Measurements from ENCODE around the gene TMEM236. TPM values are rescaled to one million over a fixed set of nuclear protein-coding genes. Genes with fewer than 3 reads are reported as not detected.
A peak's percentile ranks its signal among the peaks of the same experiment; 100 is the strongest.

Gene TMEM236
- polyA plus RNA-seq, 1 donor (not counting 4 experiments of a cell fraction or from before 2014, with no cell fraction given), result 0.13 TPM

- H3K9ac ChIP-seq (ENCODE audit: control insufficient read depth, extremely low read depth, insufficient read depth, low read length), result no peak overlapping the region
- no peaks in the 10 kb centered on the region for H3K9me1 ChIP-seq (ENCODE audit: control insufficient read depth, extremely low read depth, insufficient read depth, low read length)
- no peak for TF ChIP-seq EZH2 (IDR thresholded peaks at IDR 0.05; ENCODE audit: low read length)
- TF ChIP-seq CTCF (optimal IDR thresholded peaks at IDR 0.05 in 1 of 3, IDR thresholded peaks at IDR 0.05 in 1 of 3, conservative IDR thresholded peaks at IDR 0.05 in 1 of 3; ENCODE audit: extremely low read depth in 1 of 3, insufficient read depth in 2 of 3, low read length in 3 of 3), result peak in 2 of 3 experiments; percentile 36 to 70
- dilution Hi-C loops (cut with MboI; ENCODE audit: extremely low pct_ligation_motif_present, low sequenced_read_pairs), result no loop called here
- H3K9me3 ChIP-seq (ENCODE audit: control insufficient read depth, low read depth, low read length), result no peaks in the 10 kb centered on the region
- no peak overlapping the region for H2AFZ ChIP-seq (ENCODE audit: control insufficient read depth, low read length)
- no peaks in the 10 kb centered on the region for H3K79me2 ChIP-seq (ENCODE audit: control insufficient read depth, insufficient read depth, low read length)
- H3K27ac ChIP-seq (ENCODE audit: control insufficient read depth, insufficient read depth, low read length), result no peak overlapping the region
- no peaks in the 10 kb centered on the region for H3K36me3 ChIP-seq (ENCODE audit: control insufficient read depth in 2 of 2, extremely low read depth in 1 of 2, insufficient read depth in 2 of 2, low read length in 2 of 2)
- no peaks in the 10 kb centered on the region for H4K20me1 ChIP-seq (ENCODE audit: control insufficient read depth, extremely low read depth, insufficient read depth, low read length)
- FAIRE-seq (no peak), DNase-seq (ENCODE audit: low read depth, low spot score) (no peak)
- H3K4me1 ChIP-seq (ENCODE audit: control insufficient read depth, extremely low read depth, insufficient read depth, low read length), result no peaks in the 10 kb centered on the region
- H3K4me2 ChIP-seq (ENCODE audit: control insufficient read depth, extremely low read depth, insufficient read depth, low read depth, low read length), result no peak overlapping the region
- no peaks in the 10 kb centered on the region for H3K27me3 ChIP-seq (ENCODE audit: control insufficient read depth, extremely low read depth, insufficient read depth, low read length)
- H3K4me3 ChIP-seq (ENCODE audit: control insufficient read depth in 2 of 3, extremely low read depth in 1 of 3, insufficient read depth in 2 of 3, low read depth in 1 of 3, low read length in 3 of 3), result no peak overlapping the region
These were observed 54.0 kb downstream of the TMEM236 start for GRCh38 chr10:17805921-17806577.

- DNase-seq (ENCODE audit: low read depth, low spot score) (no peak), FAIRE-seq (no peak)
- Histone ChIP-seq H3K36me3 (ENCODE audit: control insufficient read depth in 2 of 2, extremely low read depth in 1 of 2, insufficient read depth in 2 of 2, low read length in 2 of 2) (no peaks in the 10 kb centered on the region), H3K9ac (ENCODE audit: control insufficient read depth, extremely low read depth, insufficient read depth, low read length) (no peak within 1 kb of the TSS), H3K27me3 (ENCODE audit: control insufficient read depth, extremely low read depth, insufficient read depth, low read length) (no peaks in the 10 kb centered on the region), H3K9me3 (ENCODE audit: control insufficient read depth, low read depth, low read length) (no peaks in the 10 kb centered on the region), H3K79me2 (ENCODE audit: control insufficient read depth, insufficient read depth, low read length) (no peaks in the 10 kb centered on the region), H4K20me1 (ENCODE audit: control insufficient read depth, extremely low read depth, insufficient read depth, low read length) (no peaks in the 10 kb centered on the region), H2AFZ (ENCODE audit: control insufficient read depth, low read length) (peak within 1 kb of the TSS; percentile 36), H3K4me1 (ENCODE audit: control insufficient read depth, extremely low read depth, insufficient read depth, low read length) (no peaks in the 10 kb centered on the region), H3K27ac (ENCODE audit: control insufficient read depth, insufficient read depth, low read length) (no peak within 1 kb of the TSS), H3K4me2 (ENCODE audit: control insufficient read depth, extremely low read depth, insufficient read depth, low read depth, low read length) (no peak within 1 kb of the TSS), H3K9me1 (ENCODE audit: control insufficient read depth, extremely low read depth, insufficient read depth, low read length) (no peaks in the 10 kb centered on the region), H3K4me3 (ENCODE audit: control insufficient read depth in 2 of 3, extremely low read depth in 1 of 3, insufficient read depth in 2 of 3, low read depth in 1 of 3, low read length in 3 of 3) (no peak within 1 kb of the TSS)
- no peak for TF ChIP-seq EZH2 (IDR thresholded peaks at IDR 0.05; ENCODE audit: low read length)
- TF ChIP-seq CTCF (optimal IDR thresholded peaks at IDR 0.05 in 1 of 3, IDR thresholded peaks at IDR 0.05 in 1 of 3, conservative IDR thresholded peaks at IDR 0.05 in 1 of 3; ENCODE audit: extremely low read depth in 1 of 3, insufficient read depth in 2 of 3, low read length in 3 of 3), result no peak
- dilution Hi-C loops (cut with MboI; ENCODE audit: extremely low pct_ligation_motif_present, low sequenced_read_pairs), result no loop called here
These were observed 57.2 kb downstream of the TMEM236 start, which contains the start of gene MRC1 for GRCh38 chr10:17808971-17809841. Gene MRC1, plus strand, starts transcription at chr10:17809348. Its CDS starts 118 bp downstream, at chr10:17809466.
